ENCODE measurements around the gene BLTP3B. TPM values are rescaled to one million over a fixed set of nuclear protein-coding genes. Genes with fewer than 3 reads are reported as not detected.

The BLTP3B gene
- total RNA-seq, 4 donors from 2014 or later: 33.6 to 71.3 (median 42.5) TPM

- TF ChIP-seq, protein P1, sequence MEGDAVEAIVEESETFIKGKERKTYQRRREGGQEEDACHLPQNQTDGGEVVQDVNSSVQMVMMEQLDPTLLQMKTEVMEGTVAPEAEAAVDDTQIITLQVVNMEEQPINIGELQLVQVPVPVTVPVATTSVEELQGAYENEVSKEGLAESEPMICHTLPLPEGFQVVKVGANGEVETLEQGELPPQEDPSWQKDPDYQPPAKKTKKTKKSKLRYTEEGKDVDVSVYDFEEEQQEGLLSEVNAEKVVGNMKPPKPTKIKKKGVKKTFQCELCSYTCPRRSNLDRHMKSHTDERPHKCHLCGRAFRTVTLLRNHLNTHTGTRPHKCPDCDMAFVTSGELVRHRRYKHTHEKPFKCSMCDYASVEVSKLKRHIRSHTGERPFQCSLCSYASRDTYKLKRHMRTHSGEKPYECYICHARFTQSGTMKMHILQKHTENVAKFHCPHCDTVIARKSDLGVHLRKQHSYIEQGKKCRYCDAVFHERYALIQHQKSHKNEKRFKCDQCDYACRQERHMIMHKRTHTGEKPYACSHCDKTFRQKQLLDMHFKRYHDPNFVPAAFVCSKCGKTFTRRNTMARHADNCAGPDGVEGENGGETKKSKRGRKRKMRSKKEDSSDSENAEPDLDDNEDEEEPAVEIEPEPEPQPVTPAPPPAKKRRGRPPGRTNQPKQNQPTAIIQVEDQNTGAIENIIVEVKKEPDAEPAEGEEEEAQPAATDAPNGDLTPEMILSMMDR (IDR thresholded peaks at IDR 0.05 in 4 of 5, conservative IDR thresholded peaks at IDR 0.05 in 1 of 5): no peak
- TF ChIP-seq POLR2A (IDR thresholded peaks at IDR 0.05): no peak
- H3K36me3 ChIP-seq: no peaks in the 10 kb centered on the region
- ATAC-seq (no peak), DNase-seq (no peak)
- H3K27ac ChIP-seq: no peak overlapping the region
- H3K9me3 ChIP-seq: no peaks in the 10 kb centered on the region
- peaks cover 4 to 7% of the 10 kb centered on the region in 2 donors for H3K4me1 ChIP-seq
- H3K4me3 ChIP-seq: no peak overlapping the region
- intact Hi-C loops (cut with DNase I; ENCODE audit: low total_unique reads): no loop called here
- H3K27me3 ChIP-seq: no peaks in the 10 kb centered on the region
- in situ Hi-C loops (cut with MboI; ENCODE audit: low sequenced_read_pairs in 4 of 4): loop anchor here in 1 of 4 donors (5.0 kb wide), 1 partner anchor 51 kb away; no protein-coding TSS in a partner anchor
These were observed 3.6 kb upstream of the BLTP3B start for GRCh38 chr12:100146252-100146651.

GRCh38 chr12:100145643-100146042, 3.0 kb upstream of the BLTP3B start:
- intact Hi-C loops (cut with DNase I; ENCODE audit: low total_unique reads) (no loop called here), in situ Hi-C loops (cut with MboI; ENCODE audit: low sequenced_read_pairs in 4 of 4) (loop anchor here in 1 of 4 donors (5.0 kb wide), 1 partner anchor 52 kb away; no protein-coding TSS in a partner anchor)
- H3K27me3 ChIP-seq: no peaks in the 10 kb centered on the region
- no peaks in the 10 kb centered on the region for H3K9me3 ChIP-seq
- TF ChIP-seq, protein P1 (IDR thresholded peaks at IDR 0.05 in 4 of 5, conservative IDR thresholded peaks at IDR 0.05 in 1 of 5): no peak
- no peak for TF ChIP-seq POLR2A (IDR thresholded peaks at IDR 0.05)
- DNase-seq (no peak), ATAC-seq (no peak)
- H3K36me3 ChIP-seq: no peaks in the 10 kb centered on the region
- H3K4me3 ChIP-seq: no peak overlapping the region
- H3K27ac ChIP-seq: no peak overlapping the region
- H3K4me1 ChIP-seq: peaks cover 9 to 12% of the 10 kb centered on the region in 2 donors

- H3K4me3 ChIP-seq: peak overlapping the region; percentile 95 to 97 (median 96)
- peaks cover 18 to 39% of the 10 kb centered on the region in 2 donors for H3K4me1 ChIP-seq
- intact Hi-C loops (cut with DNase I; ENCODE audit: low total_unique reads) (loop anchor here (1.0 to 2.0 kb wide), 2 partner anchors 58 to 231 kb away; partner anchors contain the start of gene ACTR6), in situ Hi-C loops (cut with MboI; ENCODE audit: low sequenced_read_pairs in 4 of 4) (no loop called here)
- no peaks in the 10 kb centered on the region for H3K36me3 ChIP-seq
- peak overlapping the region; percentile 96 to 98 (median 98) for H3K27ac ChIP-seq
- no peaks in the 10 kb centered on the region for H3K27me3 ChIP-seq
- DNase-seq (peak; percentile 41 to 48), ATAC-seq (peak; percentile 73 to 77)
- TF ChIP-seq POLR2A (IDR thresholded peaks at IDR 0.05): peak; percentile 72 to 78
- TF ChIP-seq, protein P1 (IDR thresholded peaks at IDR 0.05 in 4 of 5, conservative IDR thresholded peaks at IDR 0.05 in 1 of 5): no peak
- H3K9me3 ChIP-seq: no peaks in the 10 kb centered on the region
These were observed 450 bp downstream of the BLTP3B start for GRCh38 chr12:100141998-100142850.

GRCh38 chr12:100141666-100141997, 1.0 kb downstream of the BLTP3B start:
- intact Hi-C loops (cut with DNase I; ENCODE audit: low total_unique reads): no loop called here
- Histone ChIP-seq H3K36me3 (no peaks in the 10 kb centered on the region), H3K27ac (peak overlapping the region; percentile 96 to 98 (median 98)), H3K4me3 (peak overlapping the region; percentile 95 to 97 (median 96)), H3K27me3 (no peaks in the 10 kb centered on the region), H3K9me3 (no peaks in the 10 kb centered on the region), H3K4me1 (peaks cover 18 to 42% of the 10 kb centered on the region in 2 donors)
- ATAC-seq (peak; percentile 90 to 93), DNase-seq (peak; percentile 59 to 73)
- in situ Hi-C loops (cut with MboI; ENCODE audit: low sequenced_read_pairs in 4 of 4): no loop called here
- TF ChIP-seq, protein P1 (IDR thresholded peaks at IDR 0.05 in 4 of 5, conservative IDR thresholded peaks at IDR 0.05 in 1 of 5): no peak
- TF ChIP-seq POLR2A (IDR thresholded peaks at IDR 0.05): no peak
